Prostate gland (tissue), 2 donors: ENCODE results near the gene PCDHB9. TPM values are rescaled to one million over a fixed set of nuclear protein-coding genes. Genes with fewer than 3 reads are reported as not detected.
"Not testable (repeated sequence)": the region's sequence is repeated elsewhere in the genome, so short reads cannot be mapped to it uniquely, and the experiment has no call there.

Source experiments
- DNase-seq: peaks from one replicate; pipeline ENCODE4 v3.0.0-alpha.2; 2019; ENCODE audit warnings: low spot score
- H3K27ac ChIP-seq, 2 donors: fragments of 200-600 bp; sonication (generic); 2 replicates each; pipeline ENCODE4 v1.5.1; 2017 to 2019
- H3K27me3 ChIP-seq: fragments of 200-600 bp; sonication (generic); replicated peaks from 2 replicates; pipeline ENCODE4 v1.5.1; 2019; ENCODE audit not compliant: insufficient read depth
- H3K36me3 ChIP-seq, 2 donors: fragments of 200-600 bp; sonication (generic); 1 replicate in 1 of 2; 2 replicates in 1 of 2; pipeline versions ENCODE4 v1.5.1 to v1.8.1; 2017 to 2019
- H3K4me1 ChIP-seq: fragments of 200-600 bp; sonication (generic); replicated peaks from 2 replicates; pipeline ENCODE4 v1.5.1; 2019
- H3K4me3 ChIP-seq, 2 donors: fragments of 200-600 bp; sonication (generic); 2 replicates each; pipeline ENCODE4 v1.5.1; 2017 to 2019
- H3K9me3 ChIP-seq: fragments of 200-600 bp; sonication (generic); 2 replicates; pipeline ENCODE4 v1.5.1; 2017
- POLR2A ChIP-seq: fragments of 450-650 bp; IDR thresholded peaks from one replicate; pipeline ENCODE4 v1.6.1; 2016; ENCODE audit warnings: antibody characterized with exemption, mild to moderate bottlenecking
- POLR2AphosphoS5 ChIP-seq: sonication (generic); formaldehyde crosslinking; IDR thresholded peaks from one replicate; pipeline ENCODE4 v1.6.1; 2017; ENCODE audit warnings: antibody characterized with exemption
- WGBS: methylation state at CpG from one replicate; pipeline ENCODE4 v1.1.5; 2018; 5-methylcytosine and 5-hydroxymethylcytosine counted together
- intact Hi-C: fragments of 100-400 bp; cut with DNase I; formaldehyde crosslinking; loops from one replicate; pipeline ENCODE4 v1.14.2; 2022
- total RNA-seq, 2 donors: library from RNA; depleted of rRNA; stranded (reverse); fragments of >200 nt; gene quantifications; one replicate each; pipeline ENCODE4 v1.1.0, GENCODE V29; 2016
- TF ChIP-seq, protein P1 (sequence below), 4 experiments: fragments of 200-600 bp in 2 of 4; fragments of 450-650 bp in 2 of 4; sonication (generic) in 2 of 4; IDR thresholded peaks; 1 replicate in 3 of 4; 2 replicates in 1 of 4; pipeline ENCODE4 v1.5.1; 2016 to 2019; ENCODE audit warnings: antibody characterized with exemption in 4 of 4, mild to moderate bottlenecking in 2 of 4, moderate library complexity in 2 of 4

The PCDHB9 gene
- total RNA-seq, 2 donors from 2014 or later = 1.0 to 4.2 TPM

DNA sequence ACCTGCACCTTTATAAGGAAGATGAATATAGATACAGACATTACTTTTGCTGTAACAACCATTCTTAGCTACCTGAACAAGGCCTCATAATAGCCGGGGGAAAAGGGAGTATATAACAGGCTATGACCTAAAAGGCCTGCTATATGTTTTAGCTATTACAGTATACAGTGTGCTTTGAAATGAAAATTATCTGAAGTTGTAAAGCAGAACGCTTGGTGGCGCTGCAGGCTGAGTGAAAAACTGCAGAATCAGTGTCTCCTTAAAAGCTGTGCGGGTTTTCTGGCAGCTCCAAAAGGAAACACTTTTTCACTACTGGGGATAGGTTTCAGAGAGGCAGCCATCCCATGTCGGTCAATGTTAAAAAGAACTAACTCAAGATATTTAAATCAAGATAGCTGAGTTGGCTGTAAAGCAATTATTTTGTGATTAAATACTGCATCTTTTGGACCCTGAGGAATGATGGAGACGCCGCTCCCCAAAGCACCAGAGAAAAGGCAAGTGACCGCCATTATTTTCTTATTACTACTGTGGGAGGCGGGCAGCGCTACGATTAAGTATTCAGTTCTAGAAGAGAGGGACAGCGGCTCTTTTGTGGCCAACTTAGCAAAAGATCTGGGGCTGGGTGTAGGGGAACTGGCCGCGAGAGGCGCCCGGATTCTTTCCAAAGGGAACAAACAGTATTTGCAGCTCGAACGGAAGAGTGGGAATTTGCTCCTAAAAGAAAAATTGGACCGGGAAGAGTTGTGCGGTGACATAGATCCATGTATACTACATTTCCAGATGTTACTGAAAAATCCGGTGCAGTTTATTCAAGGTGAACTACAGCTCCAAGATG lies 31.2 kb upstream of the PCDHB9 start:
- Histone ChIP-seq H3K4me3 (no peak overlapping the region), H3K36me3 (no peaks in the 10 kb centered on the region), H3K9me3 (no peaks in the 10 kb centered on the region), H3K27ac (no peak overlapping the region), H3K27me3 (no peaks in the 10 kb centered on the region), H3K4me1 (no peaks in the 10 kb centered on the region)
- TF ChIP-seq POLR2A = no peak
- TF ChIP-seq, protein P1, sequence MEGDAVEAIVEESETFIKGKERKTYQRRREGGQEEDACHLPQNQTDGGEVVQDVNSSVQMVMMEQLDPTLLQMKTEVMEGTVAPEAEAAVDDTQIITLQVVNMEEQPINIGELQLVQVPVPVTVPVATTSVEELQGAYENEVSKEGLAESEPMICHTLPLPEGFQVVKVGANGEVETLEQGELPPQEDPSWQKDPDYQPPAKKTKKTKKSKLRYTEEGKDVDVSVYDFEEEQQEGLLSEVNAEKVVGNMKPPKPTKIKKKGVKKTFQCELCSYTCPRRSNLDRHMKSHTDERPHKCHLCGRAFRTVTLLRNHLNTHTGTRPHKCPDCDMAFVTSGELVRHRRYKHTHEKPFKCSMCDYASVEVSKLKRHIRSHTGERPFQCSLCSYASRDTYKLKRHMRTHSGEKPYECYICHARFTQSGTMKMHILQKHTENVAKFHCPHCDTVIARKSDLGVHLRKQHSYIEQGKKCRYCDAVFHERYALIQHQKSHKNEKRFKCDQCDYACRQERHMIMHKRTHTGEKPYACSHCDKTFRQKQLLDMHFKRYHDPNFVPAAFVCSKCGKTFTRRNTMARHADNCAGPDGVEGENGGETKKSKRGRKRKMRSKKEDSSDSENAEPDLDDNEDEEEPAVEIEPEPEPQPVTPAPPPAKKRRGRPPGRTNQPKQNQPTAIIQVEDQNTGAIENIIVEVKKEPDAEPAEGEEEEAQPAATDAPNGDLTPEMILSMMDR (IDR thresholded peaks at IDR 0.05) = no peak
- no peak for TF ChIP-seq POLR2AphosphoS5
- WGBS = 31% methylated on average over 21 of the region's 21 CpGs
- intact Hi-C loops = no loop called here
- DNase-seq = no peak

DNA sequence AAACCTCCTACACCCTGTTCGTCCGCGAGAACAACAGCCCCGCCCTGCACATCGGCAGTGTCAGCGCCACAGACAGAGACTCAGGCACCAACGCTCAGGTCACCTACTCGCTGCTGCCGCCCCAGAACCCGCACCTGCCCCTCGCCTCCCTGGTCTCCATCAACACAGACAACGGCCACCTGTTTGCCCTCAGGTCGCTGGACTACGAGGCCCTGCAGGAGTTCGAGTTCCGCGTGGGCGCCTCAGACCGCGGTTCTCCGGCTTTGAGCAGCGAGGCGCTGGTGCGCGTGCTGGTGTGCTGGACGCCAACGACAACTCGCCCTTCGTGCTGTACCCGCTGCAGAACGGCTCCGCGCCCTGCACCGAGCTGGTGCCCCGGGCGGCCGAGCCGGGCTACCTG lies 29.6 kb upstream of the PCDHB9 start:
- H3K4me1 ChIP-seq, H3K27ac ChIP-seq, intact Hi-C loops, H3K27me3 ChIP-seq, DNase-seq, H3K4me3 ChIP-seq, H3K36me3 ChIP-seq, H3K9me3 ChIP-seq: not testable (repeated sequence)
- 29% methylated on average over 35 of the region's 38 CpGs for WGBS

DNA sequence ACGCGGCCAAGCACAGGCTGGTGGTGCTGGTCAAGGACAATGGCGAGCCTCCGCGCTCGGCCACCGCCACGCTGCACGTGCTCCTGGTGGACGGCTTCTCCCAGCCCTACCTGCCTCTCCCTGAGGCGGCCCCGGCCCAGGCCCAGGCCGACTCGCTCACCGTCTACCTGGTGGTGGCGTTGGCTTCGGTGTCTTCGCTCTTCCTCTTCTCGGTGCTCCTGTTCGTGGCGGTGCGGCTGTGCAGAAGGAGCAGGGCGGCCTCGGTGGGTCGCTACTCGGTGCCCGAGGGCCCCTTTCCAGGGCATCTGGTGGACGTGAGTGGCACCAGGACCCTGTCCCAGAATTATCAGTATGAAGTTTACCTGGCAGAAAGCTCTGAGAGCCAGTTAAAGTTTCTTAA lies 29.1 kb upstream of the PCDHB9 start:
- intact Hi-C loops, H3K36me3 ChIP-seq: not testable (repeated sequence)
- 26% methylated on average over 22 of the region's 28 CpGs for WGBS

DNA sequence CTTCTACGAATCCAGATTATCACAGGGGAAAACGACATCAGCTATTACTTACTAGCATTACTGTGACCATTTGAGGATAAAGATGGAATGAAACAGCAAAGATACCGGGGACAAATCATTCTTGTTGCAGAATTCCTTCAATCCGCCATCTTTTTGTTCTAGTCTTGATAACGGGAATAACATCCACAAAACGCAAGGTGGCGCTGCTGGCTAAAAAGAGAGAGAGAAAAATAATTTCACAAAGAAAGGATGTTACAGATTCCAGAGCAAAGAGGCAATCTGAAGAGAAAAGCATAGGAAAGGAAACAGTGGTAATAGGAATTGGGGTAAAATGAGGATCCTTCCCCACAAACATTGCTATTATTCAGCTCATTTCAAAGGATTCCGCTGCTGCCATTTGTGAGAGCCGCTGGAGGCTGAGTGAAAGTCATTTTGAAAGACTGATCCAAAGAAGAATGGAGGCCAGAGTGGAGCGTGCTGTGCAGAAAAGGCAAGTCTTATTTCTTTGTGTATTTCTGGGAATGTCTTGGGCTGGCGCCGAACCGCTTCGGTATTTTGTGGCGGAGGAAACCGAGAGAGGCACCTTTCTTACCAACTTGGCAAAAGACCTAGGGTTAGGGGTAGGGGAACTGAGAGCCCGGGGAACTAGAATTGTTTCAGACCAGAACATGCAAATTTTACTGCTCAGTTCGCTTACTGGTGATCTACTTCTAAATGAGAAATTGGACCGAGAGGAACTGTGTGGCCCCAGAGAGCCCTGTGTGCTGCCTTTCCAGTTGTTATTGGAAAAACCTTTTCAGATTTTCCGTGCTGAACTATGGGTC lies 14.4 kb upstream of the PCDHB9 start, which contains the start of gene PCDHB7:
TSS of gene PCDHB7 (plus strand) at position 264 of the 824 bp plus-strand sequence. CDS start at position 456, 192 bp downstream.
- intact Hi-C loops = no loop called here
- TF ChIP-seq, protein P1 (IDR thresholded peaks at IDR 0.05) = peak in 1 of 4 experiments; percentile 11
- TF ChIP-seq POLR2A = no peak
- Histone ChIP-seq H3K27me3 (peaks cover 6% of the 10 kb centered on the region), H3K36me3 (no peaks in the 10 kb centered on the region), H3K27ac (no peak within 1 kb of the TSS), H3K4me3 (no peak within 1 kb of the TSS), H3K9me3 (no peaks in the 10 kb centered on the region), H3K4me1 (no peaks in the 10 kb centered on the region)
- 25% methylated on average over 20 of the region's 20 CpGs for WGBS
- no peak for DNase-seq

More for the DNA sequence above, 29.1 kb upstream of the PCDHB9 start:
- not testable (repeated sequence) for H3K4me1 ChIP-seq, DNase-seq, H3K27me3 ChIP-seq, H3K9me3 ChIP-seq, H3K4me3 ChIP-seq, H3K27ac ChIP-seq

DNA sequence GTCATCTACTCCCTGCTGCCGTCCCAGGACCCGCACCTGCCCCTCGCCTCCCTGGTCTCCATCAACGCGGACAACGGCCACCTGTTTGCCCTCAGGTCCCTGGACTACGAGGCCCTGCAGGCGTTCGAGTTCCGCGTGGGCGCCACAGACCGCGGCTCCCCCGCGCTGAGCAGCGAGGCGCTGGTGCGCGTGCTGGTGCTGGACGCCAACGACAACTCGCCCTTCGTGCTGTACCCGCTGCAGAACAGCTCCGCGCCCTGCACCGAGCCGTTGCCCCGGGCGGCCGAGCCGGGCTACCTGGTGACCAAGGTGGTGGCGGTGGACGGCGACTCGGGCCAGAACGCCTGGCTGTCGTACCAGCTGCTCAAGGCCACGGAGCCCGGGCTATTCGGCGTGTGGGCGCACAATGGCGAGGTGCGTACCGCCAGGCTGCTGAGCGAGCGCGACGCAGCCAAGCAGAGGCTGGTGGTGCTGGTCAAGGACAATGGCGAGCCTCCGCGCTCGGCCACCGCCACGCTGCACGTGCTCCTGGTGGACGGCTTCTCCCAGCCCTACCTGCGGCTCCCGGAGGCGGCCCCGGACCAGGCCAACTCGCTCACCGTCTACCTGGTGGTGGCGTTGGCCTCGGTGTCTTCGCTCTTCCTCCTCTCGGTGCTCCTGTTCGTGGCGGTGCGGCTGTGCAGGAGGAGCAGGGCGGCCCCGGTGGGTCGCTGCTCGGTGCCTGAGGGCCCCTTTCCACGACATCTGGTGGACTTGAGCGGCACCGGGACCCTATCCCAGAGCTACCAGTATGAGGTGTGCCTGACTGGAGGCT lies 12.5 kb upstream of the PCDHB9 start:
- H3K27ac ChIP-seq, H3K4me3 ChIP-seq, H3K27me3 ChIP-seq, intact Hi-C loops, H3K9me3 ChIP-seq, H3K36me3 ChIP-seq, H3K4me1 ChIP-seq, DNase-seq: not testable (repeated sequence)
- 37% methylated on average over 79 of the region's 79 CpGs for WGBS

DNA sequence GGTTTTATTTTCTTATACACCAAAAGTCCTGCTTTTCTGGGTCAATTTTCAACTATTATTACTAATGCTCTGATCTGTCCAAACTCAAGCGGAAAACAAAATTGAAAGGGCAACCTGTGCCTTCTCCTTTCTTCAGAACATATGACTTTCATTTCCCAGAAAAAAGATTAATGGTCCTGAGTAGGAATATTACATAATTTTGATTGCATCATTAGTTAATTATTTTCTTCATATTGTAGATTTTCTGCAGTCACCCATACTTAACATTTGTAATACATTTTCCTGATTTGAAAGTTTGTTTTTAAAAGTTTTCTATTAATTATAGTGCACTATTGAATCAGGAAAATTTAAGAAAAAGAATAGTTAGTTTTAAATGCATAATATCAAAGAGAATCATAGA lies 11.0 kb upstream of the PCDHB9 start:
- H3K4me3 ChIP-seq = no peak overlapping the region
- no peaks in the 10 kb centered on the region for H3K36me3 ChIP-seq
- peaks cover 6% of the 10 kb centered on the region for H3K27me3 ChIP-seq
- H3K4me1 ChIP-seq = no peaks in the 10 kb centered on the region
- H3K27ac ChIP-seq = no peak overlapping the region
- no peak for TF ChIP-seq POLR2AphosphoS5
- no peak for TF ChIP-seq POLR2A
- TF ChIP-seq, protein P1 (IDR thresholded peaks at IDR 0.05) = no peak
- intact Hi-C loops = no loop called here
- no peak for DNase-seq
- WGBS = 52% methylated on average over 1 of the region's 1 CpG
- H3K9me3 ChIP-seq = no peaks in the 10 kb centered on the region

DNA sequence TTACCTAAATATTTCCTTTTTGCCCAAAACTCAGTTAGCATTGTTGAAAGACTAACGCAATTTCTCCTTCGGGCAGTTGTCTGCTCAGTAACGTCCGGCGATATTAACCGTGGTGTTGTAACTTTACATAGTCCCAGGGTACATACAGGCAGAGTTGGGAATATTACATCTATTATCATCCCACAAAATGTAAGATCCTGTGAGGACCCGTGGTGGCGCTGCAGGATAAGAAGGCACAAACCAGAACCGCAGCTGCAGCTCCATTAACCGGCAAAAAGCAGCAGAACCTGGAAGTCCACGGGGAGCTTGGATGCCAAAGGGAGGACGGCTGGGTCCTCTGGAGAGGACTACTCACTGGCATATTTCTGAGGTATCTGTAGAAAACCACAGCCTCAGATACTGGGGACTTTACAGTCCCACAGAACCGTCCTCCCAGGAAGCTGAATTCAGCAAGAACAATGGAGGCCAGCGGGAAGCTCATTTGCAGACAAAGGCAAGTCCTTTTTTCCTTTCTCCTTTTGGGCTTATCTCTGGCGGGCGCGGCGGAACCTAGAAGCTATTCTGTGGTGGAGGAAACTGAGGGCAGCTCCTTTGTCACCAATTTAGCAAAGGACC lies 9.3 kb upstream of the PCDHB9 start, which contains the start of gene PCDHB8:
TSS of gene PCDHB8 (plus strand) at position 214 of the 615 bp plus-strand sequence. CDS start at position 459, 245 bp downstream.
- H3K4me3 ChIP-seq, H3K27me3 ChIP-seq, H3K27ac ChIP-seq, H3K36me3 ChIP-seq, intact Hi-C loops, H3K9me3 ChIP-seq, H3K4me1 ChIP-seq, DNase-seq: not testable (repeated sequence)
- WGBS = 28% methylated on average over 18 of the region's 18 CpGs

DNA sequence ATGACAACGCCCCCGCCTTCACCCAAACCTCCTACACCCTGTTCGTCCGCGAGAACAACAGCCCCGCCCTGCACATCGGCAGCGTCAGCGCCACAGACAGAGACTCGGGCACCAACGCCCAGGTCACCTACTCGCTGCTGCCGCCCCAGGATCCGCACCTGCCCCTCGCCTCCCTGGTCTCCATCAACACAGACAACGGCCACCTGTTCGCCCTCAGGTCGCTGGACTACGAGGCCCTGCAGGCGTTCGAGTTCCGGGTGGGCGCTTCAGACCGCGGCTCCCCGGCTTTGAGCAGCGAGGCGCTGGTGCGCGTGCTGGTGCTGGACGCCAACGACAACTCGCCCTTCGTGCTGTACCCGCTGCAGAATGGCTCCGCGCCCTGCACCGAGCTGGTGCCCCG lies 7.6 kb upstream of the PCDHB9 start:
- DNase-seq, H3K4me3 ChIP-seq, H3K36me3 ChIP-seq, H3K27me3 ChIP-seq, H3K9me3 ChIP-seq, H3K4me1 ChIP-seq, H3K27ac ChIP-seq, intact Hi-C loops: not testable (repeated sequence)
- 38% methylated on average over 34 of the region's 39 CpGs for WGBS
